ENCODE data around the gene TRPM1. TPM values are rescaled to one million over a fixed set of nuclear protein-coding genes. Genes with fewer than 3 reads are reported as not detected.

TRPM1 gene
- total RNA-seq, 2 donors from 2014 or later = not detected

- no peak for DNase-seq
- no peak overlapping the region for H3K27ac Mint-ChIP-seq
Measured at GRCh38 chr15:31040611-31041010, 60.9 kb downstream of the TRPM1 start.

GRCh38 chr15:31039961-31040360 lies 61.6 kb downstream of the TRPM1 start:
- H3K36me3 ChIP-seq (ENCODE audit: control insufficient read depth, insufficient read depth, low read length) = no peaks in the 10 kb centered on the region
- no peaks in the 10 kb centered on the region for H3K4me1 ChIP-seq (ENCODE audit: control insufficient read depth, insufficient read depth, low read length)
- no peaks in the 10 kb centered on the region for H3K9me3 Mint-ChIP-seq
- H3K4me1 Mint-ChIP-seq = peaks cover 13% of the 10 kb centered on the region
- 94 to 97% methylated on average over 14 to 16 of the region's 16 CpGs for WGBS, 2 experiments (ENCODE audit: insufficient coverage in 1 of 2, insufficient read length in 1 of 2)
- no peak for TF ChIP-seq CTCF (conservative IDR thresholded peaks at IDR 0.05)
- H3K4me3 ChIP-seq (ENCODE audit: low read length) = no peak overlapping the region
- no peak overlapping the region for H3K4me3 Mint-ChIP-seq
- no peak overlapping the region for H3K27ac Mint-ChIP-seq
- H3K36me3 Mint-ChIP-seq (ENCODE audit: low read depth) = no peaks in the 10 kb centered on the region
- no peak overlapping the region for H3K27ac ChIP-seq (ENCODE audit: low read depth, low read length)
- H3K27me3 ChIP-seq (ENCODE audit: control insufficient read depth, insufficient read depth, low read length, poor library complexity, severe bottlenecking) = no peaks in the 10 kb centered on the region
- H3K27me3 Mint-ChIP-seq (ENCODE audit: insufficient read depth) = no peaks in the 10 kb centered on the region
- DNase-seq = no peak
- H3K9ac ChIP-seq (ENCODE audit: extremely low read depth, low read length, poor library complexity, severe bottlenecking) = no peak overlapping the region
- no peaks in the 10 kb centered on the region for H3K9me3 ChIP-seq (ENCODE audit: control insufficient read depth, low read length)

More at GRCh38 chr15:31040611-31041010, 60.9 kb downstream of the TRPM1 start:
- H3K4me3 ChIP-seq (ENCODE audit: low read length) = no peak overlapping the region
- no peak overlapping the region for H3K4me3 Mint-ChIP-seq
- no peak for TF ChIP-seq CTCF (conservative IDR thresholded peaks at IDR 0.05)
- no peaks in the 10 kb centered on the region for H3K9me3 Mint-ChIP-seq
- H3K36me3 Mint-ChIP-seq (ENCODE audit: low read depth) = no peaks in the 10 kb centered on the region
- WGBS, 2 experiments (ENCODE audit: insufficient coverage in 1 of 2, insufficient read length in 1 of 2) = 93 to 94% methylated on average over 5 to 8 of the region's 8 CpGs
- H3K9ac ChIP-seq (ENCODE audit: extremely low read depth, low read length, poor library complexity, severe bottlenecking) = no peak overlapping the region
- no peaks in the 10 kb centered on the region for H3K4me1 ChIP-seq (ENCODE audit: control insufficient read depth, insufficient read depth, low read length)
- no peaks in the 10 kb centered on the region for H3K36me3 ChIP-seq (ENCODE audit: control insufficient read depth, insufficient read depth, low read length)
- no peaks in the 10 kb centered on the region for H3K27me3 Mint-ChIP-seq (ENCODE audit: insufficient read depth)
- no peaks in the 10 kb centered on the region for H3K9me3 ChIP-seq (ENCODE audit: control insufficient read depth, low read length)
- H3K27me3 ChIP-seq (ENCODE audit: control insufficient read depth, insufficient read depth, low read length, poor library complexity, severe bottlenecking) = no peaks in the 10 kb centered on the region
- peaks cover 13% of the 10 kb centered on the region for H3K4me1 Mint-ChIP-seq
- no peak overlapping the region for H3K27ac ChIP-seq (ENCODE audit: low read depth, low read length)

- no peaks in the 10 kb centered on the region for H3K9me3 Mint-ChIP-seq
- H3K4me1 ChIP-seq (ENCODE audit: control insufficient read depth, insufficient read depth, low read length) = no peaks in the 10 kb centered on the region
- H3K4me1 Mint-ChIP-seq = peaks cover 13% of the 10 kb centered on the region
- H3K27me3 Mint-ChIP-seq (ENCODE audit: insufficient read depth) = no peaks in the 10 kb centered on the region
- WGBS, 2 experiments (ENCODE audit: insufficient coverage in 1 of 2, insufficient read length in 1 of 2) = 93 to 96% methylated on average over 5 to 10 of the region's 10 CpGs
- H3K36me3 Mint-ChIP-seq (ENCODE audit: low read depth) = no peaks in the 10 kb centered on the region
- TF ChIP-seq CTCF (conservative IDR thresholded peaks at IDR 0.05) = no peak
- no peak overlapping the region for H3K4me3 Mint-ChIP-seq
- H3K27ac Mint-ChIP-seq = no peak overlapping the region
- no peak overlapping the region for H3K9ac ChIP-seq (ENCODE audit: extremely low read depth, low read length, poor library complexity, severe bottlenecking)
- no peak overlapping the region for H3K27ac ChIP-seq (ENCODE audit: low read depth, low read length)
- H3K36me3 ChIP-seq (ENCODE audit: control insufficient read depth, insufficient read depth, low read length) = no peaks in the 10 kb centered on the region
- no peaks in the 10 kb centered on the region for H3K27me3 ChIP-seq (ENCODE audit: control insufficient read depth, insufficient read depth, low read length, poor library complexity, severe bottlenecking)
- DNase-seq = no peak
- no peak overlapping the region for H3K4me3 ChIP-seq (ENCODE audit: low read length)
- no peaks in the 10 kb centered on the region for H3K9me3 ChIP-seq (ENCODE audit: control insufficient read depth, low read length)
Measured at GRCh38 chr15:31037731-31038477, 63.6 kb downstream of the TRPM1 start.

All from endodermal cell (in vitro differentiated cells).